ENCODE measurements around the gene AMBN.

Gene AMBN

GRCh38 chr4:70627620-70628019, 35.6 kb downstream of the AMBN start:
- TF ChIP-seq ZFX (IDR thresholded peaks at IDR 0.05), result no peak
- TF ChIP-seq, protein P1, sequence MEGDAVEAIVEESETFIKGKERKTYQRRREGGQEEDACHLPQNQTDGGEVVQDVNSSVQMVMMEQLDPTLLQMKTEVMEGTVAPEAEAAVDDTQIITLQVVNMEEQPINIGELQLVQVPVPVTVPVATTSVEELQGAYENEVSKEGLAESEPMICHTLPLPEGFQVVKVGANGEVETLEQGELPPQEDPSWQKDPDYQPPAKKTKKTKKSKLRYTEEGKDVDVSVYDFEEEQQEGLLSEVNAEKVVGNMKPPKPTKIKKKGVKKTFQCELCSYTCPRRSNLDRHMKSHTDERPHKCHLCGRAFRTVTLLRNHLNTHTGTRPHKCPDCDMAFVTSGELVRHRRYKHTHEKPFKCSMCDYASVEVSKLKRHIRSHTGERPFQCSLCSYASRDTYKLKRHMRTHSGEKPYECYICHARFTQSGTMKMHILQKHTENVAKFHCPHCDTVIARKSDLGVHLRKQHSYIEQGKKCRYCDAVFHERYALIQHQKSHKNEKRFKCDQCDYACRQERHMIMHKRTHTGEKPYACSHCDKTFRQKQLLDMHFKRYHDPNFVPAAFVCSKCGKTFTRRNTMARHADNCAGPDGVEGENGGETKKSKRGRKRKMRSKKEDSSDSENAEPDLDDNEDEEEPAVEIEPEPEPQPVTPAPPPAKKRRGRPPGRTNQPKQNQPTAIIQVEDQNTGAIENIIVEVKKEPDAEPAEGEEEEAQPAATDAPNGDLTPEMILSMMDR (conservative IDR thresholded peaks at IDR 0.05), result no peak
- no peak overlapping the region for H3K27ac ChIP-seq

DNA sequence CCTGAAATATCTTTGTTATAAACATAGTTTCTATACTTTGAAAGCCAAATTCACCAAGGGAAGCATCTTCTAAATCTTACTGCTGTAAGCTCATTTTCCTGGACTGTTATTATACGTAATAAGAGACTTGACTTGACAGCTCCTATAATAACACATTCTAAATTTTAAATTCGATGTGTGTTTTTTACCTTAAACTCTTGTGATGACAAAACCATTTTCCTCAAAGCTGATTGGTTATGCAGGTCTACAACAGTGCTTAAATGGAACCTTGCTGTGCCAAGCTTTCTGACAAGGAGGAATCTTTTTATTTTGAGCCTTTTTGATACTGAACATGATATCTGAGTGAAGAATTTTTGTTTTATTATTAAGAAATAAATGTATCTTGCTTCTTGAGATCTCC, 36.4 kb downstream of the AMBN start, which contains the start of gene ENAM:
TSS of gene ENAM (plus strand) at position 301 of the 400 bp plus-strand sequence. CDS start 757 bp downstream, outside the sequence.
- H3K27ac ChIP-seq, result no peak within 1 kb of the TSS
- TF ChIP-seq, protein P1 (conservative IDR thresholded peaks at IDR 0.05), result no peak
- no peak for TF ChIP-seq ZFX (IDR thresholded peaks at IDR 0.05)

DNA sequence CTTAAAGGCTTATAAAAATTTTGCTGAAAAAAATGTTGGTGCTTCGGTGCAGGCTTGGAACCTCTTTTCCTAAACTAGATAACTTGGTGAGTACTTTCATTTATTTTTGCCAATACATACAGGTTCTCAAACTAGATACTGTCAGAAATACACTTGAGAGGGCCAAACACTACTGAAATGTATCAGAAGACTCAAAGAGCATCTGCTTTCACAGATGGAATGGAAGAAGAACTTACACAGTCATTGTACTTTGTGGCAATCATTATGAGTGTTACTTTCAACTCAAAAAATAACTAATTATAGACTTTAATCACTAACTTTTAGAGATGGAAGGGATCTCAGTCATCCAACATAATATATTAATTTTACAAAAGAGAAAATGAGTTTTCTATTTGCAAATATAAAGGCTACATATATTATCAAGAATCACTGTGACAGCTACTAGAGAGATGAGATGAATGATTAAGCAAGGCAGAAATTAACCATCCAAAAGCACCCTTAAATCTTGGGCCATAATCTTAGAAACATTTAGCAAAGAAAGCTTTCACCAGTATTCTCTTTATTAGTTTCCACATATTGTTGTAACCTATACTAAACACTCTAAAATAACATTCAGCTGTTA, 37.5 kb downstream of the AMBN start:
- no peak overlapping the region for H3K27ac ChIP-seq

GRCh38 chr4:70630162-70630561, 38.1 kb downstream of the AMBN start:
- no peak overlapping the region for H3K27ac ChIP-seq
- TF ChIP-seq ZFX (IDR thresholded peaks at IDR 0.05), result no peak
- TF ChIP-seq, protein P1 (conservative IDR thresholded peaks at IDR 0.05), result no peak

More for the DNA sequence above, 37.5 kb downstream of the AMBN start:
- no peak for TF ChIP-seq ZFX (IDR thresholded peaks at IDR 0.05)
- TF ChIP-seq, protein P1 (conservative IDR thresholded peaks at IDR 0.05), result no peak

DNA sequence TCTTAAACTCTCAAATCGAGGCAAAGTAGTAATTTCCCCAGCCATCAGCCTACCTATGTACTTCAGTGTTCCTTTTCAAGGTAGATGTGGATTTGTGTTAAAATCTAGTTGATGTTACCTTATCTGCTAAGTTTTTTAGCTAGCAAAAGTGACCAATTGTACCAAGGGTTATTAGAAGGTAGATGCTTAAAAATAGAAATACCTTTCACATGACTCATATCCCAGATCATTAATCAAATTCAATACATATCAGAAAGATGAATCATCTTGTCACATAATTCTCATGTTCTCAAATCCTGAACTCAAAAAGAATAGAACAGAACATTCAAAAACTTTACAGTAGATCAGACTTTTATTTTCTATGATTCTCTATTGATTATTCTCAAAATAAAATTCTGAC, 40.0 kb downstream of the AMBN start:
- no peak overlapping the region for H3K27ac ChIP-seq
- TF ChIP-seq ZFX (IDR thresholded peaks at IDR 0.05), result no peak
- TF ChIP-seq, protein P1 (conservative IDR thresholded peaks at IDR 0.05), result no peak

- TF ChIP-seq, protein P1 (conservative IDR thresholded peaks at IDR 0.05), result no peak
- no peak for TF ChIP-seq ZFX (IDR thresholded peaks at IDR 0.05)
- H3K27ac ChIP-seq, result no peak overlapping the region
Measured at GRCh38 chr4:70634482-70634881, 42.4 kb downstream of the AMBN start.

GRCh38 chr4:70637239-70637913, 45.3 kb downstream of the AMBN start:
- H3K27ac ChIP-seq, result no peak overlapping the region
- TF ChIP-seq, protein P1 (conservative IDR thresholded peaks at IDR 0.05), result no peak
- TF ChIP-seq ZFX (IDR thresholded peaks at IDR 0.05), result no peak

Measured in C4-2B (cell line).